Measurements from ENCODE around the gene LRRC8D. TPM values are rescaled to one million over a fixed set of nuclear protein-coding genes. Genes with fewer than 3 reads are reported as not detected.

LRRC8D gene
- total and polyA plus RNA-seq, 2 experiments from 2014 or later = 30.1 to 30.7 TPM

- Histone ChIP-seq H3K4me1 (ENCODE audit: insufficient read depth) (peaks cover 31% of the 10 kb centered on the region), H3K9me3 (ENCODE audit: low read depth) (no peaks in the 10 kb centered on the region), H3F3A (ENCODE audit: insufficient read depth) (peaks cover 17% of the 10 kb centered on the region; the same call in 1 of the 2 replicates), H3K27me3 (replicated peaks; ENCODE audit: insufficient read depth) (no peaks in the 10 kb centered on the region), H3K9me2 (ENCODE audit: insufficient read depth) (no peaks in the 10 kb centered on the region), H3K36me3 (ENCODE audit: low read depth) (no peaks in the 10 kb centered on the region), H3K4me3 (no peak overlapping the region), H4K20me1 (ENCODE audit: insufficient read depth) (no peaks in the 10 kb centered on the region), H3K27ac (no peak overlapping the region), H3K4me2 (ENCODE audit: unreplicated experiment) (no peak overlapping the region), H3K79me2 (ENCODE audit: insufficient read depth) (no peaks in the 10 kb centered on the region), H3K9ac (no peak overlapping the region), H2AFZ (no peak overlapping the region)
- 93 to 96% methylated on average over 8 of the region's 8 CpGs for WGBS, 2 experiments (ENCODE audit: low coverage in 1 of 2, low lambda C conversion rate in 2 of 2, missing lambda C conversion rate in 2 of 2)
- no peak for TF ChIP-seq EZH2 (IDR thresholded peaks at IDR 0.05; ENCODE audit: insufficient read depth, poor library complexity, severe bottlenecking)
- TF ChIP-seq EZH2phosphoT487 (IDR thresholded peaks at IDR 0.05; ENCODE audit: insufficient read depth, low read depth) = no peak
- in situ Hi-C loops (cut with MboI) = no loop called here
- DNase-seq = no peak
Observed at GRCh38 chr1:89973471-89974127, 152.8 kb downstream of the LRRC8D start.

DNA sequence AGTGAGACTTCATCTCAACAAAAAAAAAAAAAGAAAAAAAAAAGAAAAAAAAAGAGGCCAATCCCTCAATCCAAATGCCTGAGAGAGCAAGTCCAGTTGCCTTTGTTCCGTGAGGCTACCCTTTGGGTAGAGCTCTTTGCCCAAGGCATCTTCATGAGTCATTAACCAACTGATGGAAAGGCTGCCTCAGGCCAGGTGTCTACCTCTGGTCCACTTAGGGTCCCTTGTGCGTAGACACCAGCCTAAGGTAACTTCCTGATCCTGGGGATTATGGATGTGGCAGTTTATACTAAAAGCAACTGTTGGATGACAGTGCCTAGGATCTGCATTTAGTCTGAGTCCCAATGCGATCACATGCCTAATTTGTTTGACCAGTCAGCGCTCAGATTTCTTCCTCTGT lies 153.4 kb downstream of the LRRC8D start:
- Histone ChIP-seq H2AFZ (peak overlapping the region; percentile 70; the same call in 1 of the 2 replicates), H3K4me3 (0 out of 2 replicates have a peak overlapping the region, but pooled peaks have one; percentile 41), H3K36me3 (ENCODE audit: low read depth) (no peaks in the 10 kb centered on the region), H3K4me1 (ENCODE audit: insufficient read depth) (peaks cover 38% of the 10 kb centered on the region), H3K9me2 (ENCODE audit: insufficient read depth) (no peaks in the 10 kb centered on the region), H4K20me1 (ENCODE audit: insufficient read depth) (no peaks in the 10 kb centered on the region), H3K27me3 (replicated peaks; ENCODE audit: insufficient read depth) (no peaks in the 10 kb centered on the region), H3K27ac (peak overlapping the region; percentile 60), H3K79me2 (ENCODE audit: insufficient read depth) (no peaks in the 10 kb centered on the region), H3F3A (ENCODE audit: insufficient read depth) (peaks cover 17% of the 10 kb centered on the region; the same call in 1 of the 2 replicates), H3K9ac (no peak overlapping the region), H3K4me2 (ENCODE audit: unreplicated experiment) (peak overlapping the region; percentile 58), H3K9me3 (ENCODE audit: low read depth) (no peaks in the 10 kb centered on the region)
- DNase-seq = no peak
- in situ Hi-C loops (cut with MboI) = no loop called here
- 91 to 99% methylated on average over 4 of the region's 4 CpGs for WGBS, 2 experiments (ENCODE audit: low coverage in 1 of 2, low lambda C conversion rate in 2 of 2, missing lambda C conversion rate in 2 of 2)
- TF ChIP-seq EZH2 (IDR thresholded peaks at IDR 0.05; ENCODE audit: insufficient read depth, poor library complexity, severe bottlenecking) = no peak
- no peak for TF ChIP-seq EZH2phosphoT487 (IDR thresholded peaks at IDR 0.05; ENCODE audit: insufficient read depth, low read depth)

DNA sequence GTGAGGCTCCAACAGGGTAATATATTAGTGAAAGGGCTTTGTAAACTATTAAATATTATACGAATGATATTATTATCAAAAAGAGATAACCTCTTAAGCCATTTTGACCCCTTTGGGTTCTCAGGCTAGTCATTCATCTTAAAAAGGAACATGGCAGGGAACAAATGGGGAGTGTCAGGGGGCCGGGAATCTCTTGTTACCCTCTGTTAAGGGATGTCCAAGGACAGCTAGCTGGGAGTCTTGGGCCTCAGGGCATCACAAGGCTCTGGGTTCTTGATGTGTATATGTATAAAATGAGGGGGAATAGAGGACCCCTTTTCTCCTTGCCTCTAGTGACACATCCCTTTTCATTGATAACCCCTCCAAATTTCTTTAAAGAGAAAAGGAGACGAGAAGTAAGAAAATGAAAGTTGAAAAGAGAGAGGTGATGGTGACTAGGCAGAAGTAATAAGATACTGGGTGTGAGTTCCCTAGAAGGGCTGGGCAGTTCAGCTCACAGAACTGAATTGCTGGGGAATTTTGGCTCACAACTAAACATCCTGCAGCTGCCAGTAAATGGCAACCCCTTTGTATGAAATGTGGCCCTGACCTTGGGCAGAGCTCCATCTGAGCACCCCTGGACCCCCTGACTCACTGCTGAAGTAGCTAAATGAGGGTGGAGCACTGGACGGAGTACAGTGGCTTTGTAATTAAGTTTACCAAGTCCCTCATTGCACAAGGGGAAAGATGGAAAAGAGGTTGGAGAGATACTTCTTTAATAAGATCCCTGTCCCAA lies 154.1 kb downstream of the LRRC8D start:
- peak overlapping the region; percentile 70 for H2AFZ ChIP-seq
- peak overlapping the region; percentile 58 for H3K4me2 ChIP-seq (ENCODE audit: unreplicated experiment)
- DNase-seq = peak; percentile 66
- TF ChIP-seq EZH2phosphoT487 (IDR thresholded peaks at IDR 0.05; ENCODE audit: insufficient read depth, low read depth) = no peak
- no peak for TF ChIP-seq EZH2 (IDR thresholded peaks at IDR 0.05; ENCODE audit: insufficient read depth, poor library complexity, severe bottlenecking)
- H3K27ac ChIP-seq = peak overlapping the region; percentile 60
- 51 to 64% methylated on average over 4 of the region's 4 CpGs for WGBS, 2 experiments (ENCODE audit: low coverage in 1 of 2, low lambda C conversion rate in 2 of 2, missing lambda C conversion rate in 2 of 2)
- H3F3A ChIP-seq (ENCODE audit: insufficient read depth) = peaks cover 17% of the 10 kb centered on the region; the same call in 1 of the 2 replicates
- no peaks in the 10 kb centered on the region for H3K36me3 ChIP-seq (ENCODE audit: low read depth)
- H3K9me2 ChIP-seq (ENCODE audit: insufficient read depth) = no peaks in the 10 kb centered on the region
- no peaks in the 10 kb centered on the region for H3K79me2 ChIP-seq (ENCODE audit: insufficient read depth)
- no peaks in the 10 kb centered on the region for H3K27me3 ChIP-seq (replicated peaks; ENCODE audit: insufficient read depth)
- no peaks in the 10 kb centered on the region for H3K9me3 ChIP-seq (ENCODE audit: low read depth)
- H3K9ac ChIP-seq = peak overlapping the region; percentile 57
- in situ Hi-C loops (cut with MboI) = loop anchor here (25.0 kb wide), 1 partner anchor 338 kb away; the partner anchor contains the start of gene LRRC8C
- peak overlapping the region; percentile 41 for H3K4me3 ChIP-seq
- peaks cover 39% of the 10 kb centered on the region for H3K4me1 ChIP-seq (ENCODE audit: insufficient read depth)
- H4K20me1 ChIP-seq (ENCODE audit: insufficient read depth) = no peaks in the 10 kb centered on the region

GRCh38 chr1:89975540-89976125 lies 154.8 kb downstream of the LRRC8D start:
- H2AFZ ChIP-seq = no peak overlapping the region; the same call in 1 of the 2 replicates
- TF ChIP-seq EZH2 (IDR thresholded peaks at IDR 0.05; ENCODE audit: insufficient read depth, poor library complexity, severe bottlenecking) (no peak), EZH2phosphoT487 (IDR thresholded peaks at IDR 0.05; ENCODE audit: insufficient read depth, low read depth) (no peak)
- no peaks in the 10 kb centered on the region for H3K79me2 ChIP-seq (ENCODE audit: insufficient read depth)
- H3F3A ChIP-seq (ENCODE audit: insufficient read depth) = peaks cover 17% of the 10 kb centered on the region; the same call in 1 of the 2 replicates
- DNase-seq = peak; percentile 29
- peaks cover 39% of the 10 kb centered on the region for H3K4me1 ChIP-seq (ENCODE audit: insufficient read depth)
- peak overlapping the region; percentile 58 for H3K4me2 ChIP-seq (ENCODE audit: unreplicated experiment)
- no peaks in the 10 kb centered on the region for H3K9me2 ChIP-seq (ENCODE audit: insufficient read depth)
- no peak overlapping the region for H3K4me3 ChIP-seq
- H3K9ac ChIP-seq = no peak overlapping the region
- in situ Hi-C loops (cut with MboI) = loop anchor here (25.0 kb wide), 1 partner anchor 338 kb away; the partner anchor contains the start of gene LRRC8C
- H4K20me1 ChIP-seq (ENCODE audit: insufficient read depth) = no peaks in the 10 kb centered on the region
- no peaks in the 10 kb centered on the region for H3K27me3 ChIP-seq (replicated peaks; ENCODE audit: insufficient read depth)
- H3K36me3 ChIP-seq (ENCODE audit: low read depth) = no peaks in the 10 kb centered on the region
- no peaks in the 10 kb centered on the region for H3K9me3 ChIP-seq (ENCODE audit: low read depth)
- peak overlapping the region; percentile 60 for H3K27ac ChIP-seq
- 57 to 60% methylated on average over 4 of the region's 4 CpGs for WGBS, 2 experiments (ENCODE audit: low coverage in 1 of 2, low lambda C conversion rate in 2 of 2, missing lambda C conversion rate in 2 of 2)

Measured in GM23248 (cell line).